Heart left ventricle (tissue), 16 donors: ENCODE results near the gene KLHL15. TPM values are rescaled to one million over a fixed set of nuclear protein-coding genes. Genes with fewer than 3 reads are reported as not detected.

Experiments used
- ATAC-seq, 4 donors: fragments of 200-7000 bp; cut with Tn5 transposase; one replicate each; pipeline ENCODE4 v1.9.1; 2020 to 2022; ENCODE audit warnings: moderate library complexity in 4 of 4, mild to moderate bottlenecking in 3 of 4, moderate number of reproducible peaks in 1 of 4
- DNase-seq, 5 donors: peaks; one replicate each; pipeline ENCODE4 v3.0.0-alpha.2; 2020
- H3K27ac ChIP-seq, 12 donors: fragments of 200-600 bp; sonication (generic) in 4 of 12; one replicate each; pipeline versions ENCODE4 v1.5.0 to v1.8.0; 2016 to 2022; ENCODE audit warnings: mild to moderate bottlenecking in 2 of 12
- H3K27me3 ChIP-seq, 9 donors: fragments of 200-600 bp; sonication (generic) in 2 of 9; one replicate each; pipeline versions ENCODE4 v1.5.1 to v1.8.0; 2016 to 2022; ENCODE audit warnings: mild to moderate bottlenecking in 3 of 9
- H3K36me3 ChIP-seq, 9 donors: fragments of 200-600 bp; sonication (generic) in 2 of 9; one replicate each; pipeline versions ENCODE4 v1.5.0 to v1.8.0; 2018 to 2022; ENCODE audit warnings: mild to moderate bottlenecking in 2 of 9
- H3K4me1 ChIP-seq, 12 donors: fragments of 200-600 bp; sonication (generic) in 4 of 12; one replicate each; pipeline versions ENCODE4 v1.5.0 to v1.8.0; 2016 to 2022; ENCODE audit warnings: mild to moderate bottlenecking in 3 of 12
- H3K4me3 ChIP-seq, 12 donors: fragments of 200-600 bp; sonication (generic) in 4 of 12; one replicate each; pipeline versions ENCODE4 v1.5.0 to v1.8.0; 2017 to 2022; ENCODE audit warnings: mild to moderate bottlenecking in 9 of 12, moderate library complexity in 4 of 12
- H3K9me3 ChIP-seq, 12 donors: fragments of 200-600 bp; sonication (generic) in 4 of 12; one replicate each; pipeline versions ENCODE4 v1.5.0 to v1.8.0; 2016 to 2022; ENCODE audit warnings: mild to moderate bottlenecking in 1 of 12
- CTCF ChIP-seq, 12 donors: fragments of 200-600 bp; sonication (generic) in 4 of 12; IDR thresholded peaks; one replicate each; pipeline versions ENCODE4 v1.5.0 to v1.8.0; 2018 to 2022; ENCODE audit warnings: antibody characterized with exemption in 12 of 12, mild to moderate bottlenecking in 5 of 12
- POLR2A ChIP-seq, 2 donors: fragments of 450-650 bp; IDR thresholded peaks; one replicate each; pipeline ENCODE4 v1.6.1; 2017; ENCODE audit warnings: antibody characterized with exemption in 2 of 2, mild to moderate bottlenecking in 2 of 2, moderate library complexity in 2 of 2
- WGBS, 4 donors: extraction: QIAGEN DNeasy Blood & Tissue Kit in 2 of 4; methylation state at CpG; one replicate each; pipeline versions ENCODE4 v1.1.5 to v1.1.7; 2013 to 2018; 5-methylcytosine and 5-hydroxymethylcytosine counted together
- intact Hi-C, 10 donors: fragments of 100-400 bp; cut with DNase I; formaldehyde crosslinking; loops; one replicate each; pipeline versions ENCODE4 v1.11.1 to v1.14.2; 2022
- polyA plus RNA-seq, 2 donors: library from polyadenylated mRNA; stranded (reverse); fragments of 200-250 nt; gene quantifications; one replicate each; pipeline ENCODE4 v1.2.3, GENCODE V29; 2013
- total RNA-seq, 9 donors: library from RNA; depleted of rRNA in 2 of 9; stranded (reverse); fragments of >200 nt in 2 of 9; fragmentation: NEBNext Ultra II Directional in 3 of 9; extraction: Animal tissue kit (Norgen Biotek cat#: 25700) in 3 of 9; gene quantifications; one replicate each; pipeline versions ENCODE4 v1.1.0 to v1.2.4, GENCODE V29; 2016 to 2023
- donor health status: ischemic (EF 13 %, LVEDD 7.1; RV severe dilation, severe dysfunction).
- donor health status: healthy with polysubstance abuse.
- donor health status: DM: no; HTN: yes; CAD: no.
- donor health status: DM: no; HTN: no; CAD: no.
- donor health status: ischemic (EF 25% LVEDD 6.9; RV normal size, moderate dysfunction).
- donor health status: ischemic (EF 25% LVEDD 5.7; RV mildly dilated, moderate dysfunction).
- donor health status: healthy.
- donor health status: DM: yes; HTN: yes; CAD: no.
- donor health status: ischemic (EF 35%, LVEDD 5.7; RV mildly dilated, moderate dysfunction).
- donor health status: nonischemic (EF 11% LVEDD 7.7; RV severe dilation, severe dysfunction).
- donor health status: DM: yes; HTN: yes; CAD: no.
- donor health status: PGD.
- donor health status: ischemic (EF 29% LVEDD 5.4; RV normal size, mild dysfunction).
- donor health status: nonischemic (EF 23%, LVEDD 6.1; RV moderate dilation, normal function).

Gene KLHL15
- total and polyA plus RNA-seq, 11 donors: 1.4 to 8.4 (median 6.2) TPM

GRCh38 chrX:24037729-24038128 is 10.7 kb upstream of the KLHL15 start:
- DNase-seq: no peak
- no peaks in the 10 kb centered on the region for H3K4me1 ChIP-seq
- TF ChIP-seq POLR2A (IDR thresholded peaks at IDR 0.05) (no peak), CTCF (IDR thresholded peaks at IDR 0.05) (no peak)
- H3K4me3 ChIP-seq: no peak overlapping the region
- H3K27ac ChIP-seq: no peak overlapping the region
- 73 to 78% (median 76%) methylated on average over 4 of the region's 4 CpGs for WGBS, 4 donors
- H3K36me3 ChIP-seq: no peaks in the 10 kb centered on the region
- intact Hi-C loops: no loop called here
- ATAC-seq: no peak
- H3K27me3 ChIP-seq: peaks cover 0 to 65% (median 0%) of the 10 kb centered on the region in 9 donors
- no peaks in the 10 kb centered on the region for H3K9me3 ChIP-seq

GRCh38 chrX:24034485-24034884 is 7.5 kb upstream of the KLHL15 start:
- H3K4me3 ChIP-seq: no peak overlapping the region
- DNase-seq (no peak), ATAC-seq (no peak)
- H3K27me3 ChIP-seq: peaks cover 0 to 63% (median 0%) of the 10 kb centered on the region in 9 donors
- H3K36me3 ChIP-seq: no peaks in the 10 kb centered on the region
- H3K9me3 ChIP-seq: no peaks in the 10 kb centered on the region
- intact Hi-C loops: no loop called here
- H3K4me1 ChIP-seq: no peaks in the 10 kb centered on the region
- no peak overlapping the region for H3K27ac ChIP-seq
- WGBS, 4 donors: 68 to 83% (median 78%) methylated on average over 5 of the region's 5 CpGs
- no peak for TF ChIP-seq POLR2A (IDR thresholded peaks at IDR 0.05)
- TF ChIP-seq CTCF (IDR thresholded peaks at IDR 0.05): no peak

- H3K4me3 ChIP-seq: no peak overlapping the region
- no peaks in the 10 kb centered on the region for H3K4me1 ChIP-seq
- intact Hi-C loops: loop anchor here in 1 of 10 donors (2.0 kb wide), 1 partner anchor 22 kb away; no protein-coding TSS in a partner anchor
- H3K27me3 ChIP-seq: peaks cover 0 to 60% (median 0%) of the 10 kb centered on the region in 9 donors
- ATAC-seq (no peak), DNase-seq (no peak)
- no peak overlapping the region for H3K27ac ChIP-seq
- H3K36me3 ChIP-seq: no peaks in the 10 kb centered on the region
- WGBS, 4 donors: 66 to 79% (median 70%) methylated on average over 5 of the region's 5 CpGs
- no peaks in the 10 kb centered on the region for H3K9me3 ChIP-seq
- TF ChIP-seq POLR2A (IDR thresholded peaks at IDR 0.05) (no peak), CTCF (IDR thresholded peaks at IDR 0.05) (no peak)
These were observed 3.6 kb upstream of the KLHL15 start for GRCh38 chrX:24030597-24030996.

GRCh38 chrX:24027985-24028384 is 999 bp upstream of the KLHL15 start:
- ATAC-seq (no peak), DNase-seq (no peak)
- TF ChIP-seq CTCF (IDR thresholded peaks at IDR 0.05) (no peak), POLR2A (IDR thresholded peaks at IDR 0.05) (no peak)
- Histone ChIP-seq H3K4me1 (peaks cover 0 to 6% (median 0%) of the 10 kb centered on the region in 12 donors), H3K36me3 (no peaks in the 10 kb centered on the region), H3K9me3 (no peaks in the 10 kb centered on the region), H3K27me3 (peaks cover 0 to 62% (median 0%) of the 10 kb centered on the region in 9 donors), H3K27ac (no peak overlapping the region), H3K4me3 (no peak overlapping the region)
- intact Hi-C loops: loop anchor here in 4 of 10 donors (5.0 to 10.0 kb wide), 3 partner anchors 121 to 243 kb away; partner anchors contain the start of genes APOO (in 3 of the 4), CXorf58 (in 3 of the 4) and SAT1 (in 1 of the 4)
- 78 to 99% (median 92%) methylated on average over 6 of the region's 6 CpGs for WGBS, 4 donors
